RWPE1 (cell line): ENCODE measurements around the gene CDKN1B.
A peak's percentile ranks its signal among the peaks of the same experiment; 100 is the strongest.
"Not testable (repeated sequence)": the region's sequence is repeated elsewhere in the genome, so short reads cannot be mapped to it uniquely, and the experiment has no call there.

Source experiments
- CTCF ChIA-PET: fragments of 350-600 bp; sonication (Branson Sonifier 250); formaldehyde crosslinking; extraction: SDS; loops from one replicate; lab custom pipeline; 2021; lab: Yijun Ruan, JAX
- POLR2A ChIA-PET: fragments of 400-600 bp; formaldehyde crosslinking; extraction: SDS; loops from one replicate; lab custom pipeline; 2020; ENCODE audit warnings: antibody characterized with exemption; ENCODE audit not compliant: low non-redundant PET; lab: Yijun Ruan, JAX
- DNase-seq: peaks from one replicate; pipeline ENCODE4 v3.0.0; 2012; ENCODE audit warnings: low spot score
- H3K27ac ChIP-seq: fragments of 450-650 bp; 2 replicates; pipeline ENCODE4 v1.5.1; 2017
- TF ChIP-seq, protein P1 (sequence below): fragments of 450-650 bp; conservative IDR thresholded peaks from 2 replicates; pipeline ENCODE4 v1.5.1; 2017; ENCODE audit warnings: low read depth, mild to moderate bottlenecking

CDKN1B gene

DNA sequence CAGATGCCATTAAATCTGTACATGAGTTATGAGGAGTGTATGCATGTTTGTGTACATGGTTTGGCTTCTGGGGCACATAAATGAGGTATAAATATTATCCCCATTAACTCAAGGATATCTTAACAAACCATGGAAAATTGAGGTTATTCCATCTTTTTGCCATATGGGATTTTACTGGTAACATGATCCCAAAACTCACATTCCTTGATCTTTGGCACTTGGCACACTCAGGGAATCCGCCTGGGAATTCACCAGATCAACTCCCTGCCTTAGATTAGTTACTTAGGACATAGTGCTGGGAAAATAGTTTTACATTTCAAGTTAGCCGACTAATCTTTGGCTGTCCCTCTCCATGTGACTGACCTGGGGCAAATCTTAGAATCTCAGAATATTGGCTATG is 16.9 kb downstream of the CDKN1B start:
- TF ChIP-seq, protein P1, sequence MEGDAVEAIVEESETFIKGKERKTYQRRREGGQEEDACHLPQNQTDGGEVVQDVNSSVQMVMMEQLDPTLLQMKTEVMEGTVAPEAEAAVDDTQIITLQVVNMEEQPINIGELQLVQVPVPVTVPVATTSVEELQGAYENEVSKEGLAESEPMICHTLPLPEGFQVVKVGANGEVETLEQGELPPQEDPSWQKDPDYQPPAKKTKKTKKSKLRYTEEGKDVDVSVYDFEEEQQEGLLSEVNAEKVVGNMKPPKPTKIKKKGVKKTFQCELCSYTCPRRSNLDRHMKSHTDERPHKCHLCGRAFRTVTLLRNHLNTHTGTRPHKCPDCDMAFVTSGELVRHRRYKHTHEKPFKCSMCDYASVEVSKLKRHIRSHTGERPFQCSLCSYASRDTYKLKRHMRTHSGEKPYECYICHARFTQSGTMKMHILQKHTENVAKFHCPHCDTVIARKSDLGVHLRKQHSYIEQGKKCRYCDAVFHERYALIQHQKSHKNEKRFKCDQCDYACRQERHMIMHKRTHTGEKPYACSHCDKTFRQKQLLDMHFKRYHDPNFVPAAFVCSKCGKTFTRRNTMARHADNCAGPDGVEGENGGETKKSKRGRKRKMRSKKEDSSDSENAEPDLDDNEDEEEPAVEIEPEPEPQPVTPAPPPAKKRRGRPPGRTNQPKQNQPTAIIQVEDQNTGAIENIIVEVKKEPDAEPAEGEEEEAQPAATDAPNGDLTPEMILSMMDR = no peak
- POLR2A ChIA-PET = no interaction called here
- DNase-seq = no peak

DNA sequence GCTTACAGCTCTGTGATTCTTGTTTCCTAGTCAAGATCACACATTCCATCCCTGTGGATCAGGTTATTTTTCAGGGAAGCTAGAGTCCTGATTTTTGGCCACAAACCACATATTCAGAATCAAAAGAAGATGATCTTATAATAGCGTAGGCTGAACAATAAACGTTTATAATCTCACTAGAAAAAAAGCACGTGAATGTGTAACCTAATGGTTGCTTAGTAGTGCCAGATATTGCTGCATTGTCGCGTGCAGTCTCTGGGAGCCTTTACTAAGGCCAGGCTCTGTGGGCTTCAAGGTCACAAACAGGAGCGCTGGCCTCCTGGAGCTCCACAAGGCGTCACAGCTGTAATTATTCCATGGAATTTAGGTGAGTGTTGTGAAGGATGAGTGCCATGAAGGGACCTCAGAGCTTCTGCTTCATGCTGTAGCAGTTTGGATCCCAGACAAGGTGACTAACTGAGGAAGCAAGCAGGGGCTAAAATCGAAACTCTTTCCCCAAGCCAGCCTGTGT is 17.4 kb downstream of the CDKN1B start:
- H3K27ac ChIP-seq = no peak overlapping the region
- ChIA-PET CTCF (interaction anchor here (0.6 kb wide), 1 partner anchor 33 kb away, joined by 3 read pairs; no protein-coding TSS in a partner anchor), POLR2A (no interaction called here)
- DNase-seq = no peak
- TF ChIP-seq, protein P1 = no peak

More for the DNA sequence above, 16.9 kb downstream of the CDKN1B start:
- H3K27ac ChIP-seq = no peak overlapping the region
- CTCF ChIA-PET = interaction anchor here (0.6 to 0.7 kb wide), 2 partner anchors 33 to 42 kb away, joined by 3 read pairs; no protein-coding TSS in a partner anchor

DNA sequence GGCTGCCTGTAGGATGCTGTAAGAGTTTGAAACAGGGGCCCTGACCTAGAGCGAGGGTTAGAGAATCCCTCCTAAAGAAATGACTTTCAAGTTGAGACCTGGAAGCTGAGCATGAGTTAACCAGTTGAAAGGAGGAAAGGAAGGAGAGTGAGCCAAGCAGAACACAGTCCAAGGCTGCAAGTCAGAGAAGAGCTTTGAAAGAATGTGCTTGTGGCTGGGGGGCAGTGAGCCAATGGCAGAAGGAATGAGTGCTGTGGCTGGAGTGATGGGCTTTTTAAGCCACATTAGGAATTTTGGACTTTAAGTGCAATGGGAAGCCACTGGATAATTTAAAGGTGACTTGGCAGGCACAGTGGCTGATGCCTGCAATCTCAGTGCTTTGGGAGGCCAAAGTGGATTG is 18.1 kb downstream of the CDKN1B start:
- ChIA-PET POLR2A (no interaction called here), CTCF (interaction anchor here (0.7 kb wide), 1 partner anchor 1964 kb away, joined by 4 read pairs; no protein-coding TSS in a partner anchor)
- TF ChIP-seq, protein P1 = no peak
- no peak for DNase-seq
- no peak overlapping the region for H3K27ac ChIP-seq

DNA sequence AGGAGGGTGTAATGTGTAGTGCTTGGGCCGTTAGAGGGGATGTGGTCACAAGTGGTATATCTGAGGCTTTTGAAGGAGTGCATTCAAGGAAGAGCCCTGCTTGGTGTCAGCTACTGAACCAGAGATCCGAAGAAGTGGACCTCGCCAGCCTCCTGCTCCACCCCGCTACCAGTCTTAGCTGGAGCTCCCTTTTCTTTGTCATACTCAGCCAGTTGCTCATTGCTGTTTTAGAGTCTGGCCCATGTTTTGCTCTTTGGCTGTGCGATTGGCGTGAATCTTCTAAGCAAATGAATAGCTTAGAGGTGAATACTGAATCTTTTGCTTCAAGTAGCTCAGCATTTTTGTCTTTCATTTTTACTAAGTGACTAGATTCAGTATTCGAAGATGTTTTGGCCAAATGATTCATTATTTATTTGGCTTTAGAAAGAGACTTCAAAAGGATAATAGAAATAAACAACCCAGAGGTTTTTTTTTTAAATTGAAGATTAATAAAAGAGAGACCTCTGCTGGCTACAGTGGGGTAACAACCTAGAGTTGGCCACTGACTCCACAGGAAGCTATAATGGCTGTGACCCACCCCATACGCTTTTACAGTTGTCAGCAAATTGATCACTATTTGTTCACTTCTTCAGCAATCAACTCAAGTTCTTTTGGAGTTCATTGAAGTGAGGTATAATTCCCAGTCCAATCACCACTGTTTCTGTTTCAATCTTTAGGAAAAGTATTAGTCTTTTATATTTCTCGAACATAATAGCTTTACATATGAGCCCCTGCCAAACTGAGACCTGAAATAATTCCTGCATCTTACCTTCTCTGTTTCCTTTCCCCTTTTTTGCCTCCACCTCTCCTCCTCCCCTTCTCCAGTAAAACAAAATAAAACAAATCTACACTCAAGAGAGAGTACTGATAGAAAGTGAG is 19.9 kb downstream of the CDKN1B start:
- ChIA-PET POLR2A (no interaction called here), CTCF (interaction anchor here (0.6 to 1.9 kb wide), 15 partner anchors 9 to 797 kb away, joined by 3 to 17 read pairs (median 6); no protein-coding TSS in a partner anchor)
- DNase-seq = no peak
- TF ChIP-seq, protein P1 = peak; percentile 34; the same call in 1 of the 2 replicates
- no peak overlapping the region for H3K27ac ChIP-seq

DNA sequence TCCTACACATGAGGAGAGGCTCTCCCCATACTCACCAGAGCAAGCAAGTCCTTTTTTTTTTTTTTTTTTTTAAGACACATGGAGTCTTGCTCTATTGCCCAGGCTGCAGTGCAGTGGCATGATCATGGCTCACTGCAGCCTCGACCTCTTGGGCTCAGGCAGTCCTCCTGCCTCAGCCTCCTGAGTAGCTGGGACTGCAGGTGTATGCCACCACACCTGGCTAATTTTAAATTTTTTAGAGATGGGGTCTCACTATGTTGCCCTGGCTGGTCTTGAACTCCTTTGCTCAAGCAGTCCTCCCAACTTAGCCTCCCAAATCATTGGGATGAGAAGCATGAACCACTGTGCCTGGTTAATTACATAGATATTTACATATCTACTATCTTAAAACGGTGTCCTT is 21.0 kb downstream of the CDKN1B start:
- POLR2A ChIA-PET, CTCF ChIA-PET, H3K27ac ChIP-seq, DNase-seq: not testable (repeated sequence)

DNA sequence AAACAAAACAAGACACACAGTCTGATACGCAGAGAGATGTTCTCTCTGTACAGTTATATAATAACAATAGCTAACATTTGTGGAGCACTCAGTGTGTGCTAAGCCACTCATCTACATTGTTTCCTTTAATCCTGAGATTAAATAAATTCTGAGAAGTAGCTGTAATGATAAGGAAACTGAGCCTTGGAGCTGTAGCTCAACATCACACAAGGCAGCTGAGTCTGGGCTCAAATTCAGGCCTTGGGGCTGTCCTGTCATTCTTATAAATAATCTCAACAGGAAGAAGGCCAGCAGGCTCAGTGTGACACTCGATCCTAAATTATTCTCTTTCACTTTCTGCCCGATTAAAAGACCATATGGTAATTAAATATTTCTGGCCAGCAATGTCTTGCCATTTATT is 24.5 kb downstream of the CDKN1B start:
- TF ChIP-seq, protein P1 = no peak
- no peak for DNase-seq
- ChIA-PET CTCF (no interaction called here), POLR2A (interaction anchor here (0.6 kb wide), 1 partner anchor 45 kb away, joined by 5 read pairs; no protein-coding TSS in a partner anchor)
- no peak overlapping the region for H3K27ac ChIP-seq
